GM23248 (cell line): ENCODE data around the gene TMC1. TPM values are rescaled to one million over a fixed set of nuclear protein-coding genes. Genes with fewer than 3 reads are reported as not detected.
"Not testable (repeated sequence)": the region's sequence is repeated elsewhere in the genome, so short reads cannot be mapped to it uniquely, and the experiment has no call there.

Experiments used
- DNase-seq: peaks from one replicate; pipeline ENCODE4 v3.0.0-alpha.2; 2015
- H2AFZ ChIP-seq: fragments of 200-600 bp; sonication (generic); 2 replicates; pipeline ENCODE4 v1.6.1; 2016; ENCODE audit warnings: antibody characterized with exemption
- H3F3A ChIP-seq: fragments of 200-600 bp; sonication (generic); 2 replicates; pipeline ENCODE4 v1.6.1; 2016; ENCODE audit warnings: mild to moderate bottlenecking, antibody characterized with exemption, mixed run types; ENCODE audit not compliant: insufficient read depth
- H3K27ac ChIP-seq: fragments of 200-600 bp; sonication (generic); 2 replicates; pipeline ENCODE4 v1.5.1; 2016; ENCODE audit warnings: mild to moderate bottlenecking
- H3K27me3 ChIP-seq: fragments of 200-600 bp; sonication (generic); replicated peaks from 2 replicates; pipeline ENCODE4 v1.6.1; 2016; ENCODE audit warnings: mild to moderate bottlenecking; ENCODE audit not compliant: insufficient read depth
- H3K36me3 ChIP-seq: fragments of 200-600 bp; sonication (generic); 2 replicates; pipeline ENCODE4 v1.6.1; 2016; ENCODE audit warnings: low read depth, mild to moderate bottlenecking
- H3K4me1 ChIP-seq: fragments of 200-600 bp; sonication (generic); 2 replicates; pipeline ENCODE4 v1.6.1; 2016; ENCODE audit warnings: mild to moderate bottlenecking; ENCODE audit not compliant: insufficient read depth
- H3K4me2 ChIP-seq: fragments of 200-600 bp; sonication (generic); one replicate; pipeline ENCODE4 v1.6.1; 2016; ENCODE audit warnings: mild to moderate bottlenecking; ENCODE audit not compliant: unreplicated experiment
- H3K4me3 ChIP-seq: fragments of 200-600 bp; sonication (generic); 2 replicates; pipeline ENCODE4 v1.5.1; 2016; ENCODE audit warnings: mild to moderate bottlenecking
- H3K79me2 ChIP-seq: fragments of 200-600 bp; sonication (generic); 2 replicates; pipeline ENCODE4 v1.6.1; 2016; ENCODE audit warnings: mild to moderate bottlenecking; ENCODE audit not compliant: insufficient read depth
- H3K9ac ChIP-seq: fragments of 200-600 bp; sonication (generic); 2 replicates; pipeline ENCODE4 v1.6.1; 2016; ENCODE audit warnings: mild to moderate bottlenecking
- H3K9me2 ChIP-seq: fragments of 200-600 bp; sonication (generic); 2 replicates; pipeline ENCODE4 v1.6.1; 2016; ENCODE audit warnings: mixed run types, mild to moderate bottlenecking, moderate library complexity; ENCODE audit not compliant: insufficient read depth
- H3K9me3 ChIP-seq: fragments of 200-600 bp; sonication (generic); one replicate; pipeline ENCODE4 v1.6.1; 2017; ENCODE audit warnings: low read depth
- H4K20me1 ChIP-seq: fragments of 200-600 bp; sonication (generic); 2 replicates; pipeline ENCODE4 v1.6.0; 2016; ENCODE audit not compliant: insufficient read depth
- EZH2 ChIP-seq: fragments of 200-600 bp; sonication (generic); IDR thresholded peaks from 2 replicates; pipeline ENCODE4 v1.6.1; 2018; ENCODE audit warnings: antibody characterized with exemption, mild to moderate bottlenecking; ENCODE audit not compliant: insufficient read depth, poor library complexity, severe bottlenecking
- EZH2phosphoT487 ChIP-seq: fragments of 200-600 bp; sonication (generic); IDR thresholded peaks from 2 replicates; pipeline ENCODE4 v1.6.1; 2018; ENCODE audit warnings: antibody characterized with exemption, moderate library complexity, mild to moderate bottlenecking, low read depth; ENCODE audit not compliant: insufficient read depth
- WGBS, 2 experiments: methylation state at CpG; one replicate each; pipeline ENCODE4 v1.1.6; 2015 to 2017; ENCODE audit warnings: low lambda C conversion rate in 2 of 2, low coverage in 1 of 2; ENCODE audit errors: missing lambda C conversion rate in 2 of 2; 5-methylcytosine and 5-hydroxymethylcytosine counted together
- in situ Hi-C: fragments of 300-500 bp; cut with MboI; formaldehyde crosslinking; loops from 2 replicates; pipeline ENCODE4 v1.15.0; 2020
- polyA plus RNA-seq: library from polyadenylated mRNA; unstranded; fragments of >200 nt; fragmentation: Nextera tagmentation; extraction: Ambion mirVana; gene quantifications from 2 replicates; pipeline ENCODE4 v1.2.1, GENCODE V29; 2016
- total RNA-seq: library from RNA; depleted of rRNA; stranded (reverse); fragments of >200 nt; shearing (Covaris generic); gene quantifications from 2 replicates; pipeline ENCODE4 v1.2.3, GENCODE V29; 2014; rRNA removed

Gene TMC1
- 2.4 TPM in 1 of 2 replicates, not detected in the other for total RNA-seq
- polyA plus RNA-seq = 0.32 and 0.45 TPM in 2 replicates

- not testable (repeated sequence) for DNase-seq, H3K9me3 ChIP-seq, H3K9ac ChIP-seq
These were observed at the start of gene TMC1 for GRCh38 chr9:72521416-72521815. Gene TMC1, plus strand, starts transcription at chr9:72521608. Its CDS starts 127,041 bp downstream, at chr9:72648649.

DNA sequence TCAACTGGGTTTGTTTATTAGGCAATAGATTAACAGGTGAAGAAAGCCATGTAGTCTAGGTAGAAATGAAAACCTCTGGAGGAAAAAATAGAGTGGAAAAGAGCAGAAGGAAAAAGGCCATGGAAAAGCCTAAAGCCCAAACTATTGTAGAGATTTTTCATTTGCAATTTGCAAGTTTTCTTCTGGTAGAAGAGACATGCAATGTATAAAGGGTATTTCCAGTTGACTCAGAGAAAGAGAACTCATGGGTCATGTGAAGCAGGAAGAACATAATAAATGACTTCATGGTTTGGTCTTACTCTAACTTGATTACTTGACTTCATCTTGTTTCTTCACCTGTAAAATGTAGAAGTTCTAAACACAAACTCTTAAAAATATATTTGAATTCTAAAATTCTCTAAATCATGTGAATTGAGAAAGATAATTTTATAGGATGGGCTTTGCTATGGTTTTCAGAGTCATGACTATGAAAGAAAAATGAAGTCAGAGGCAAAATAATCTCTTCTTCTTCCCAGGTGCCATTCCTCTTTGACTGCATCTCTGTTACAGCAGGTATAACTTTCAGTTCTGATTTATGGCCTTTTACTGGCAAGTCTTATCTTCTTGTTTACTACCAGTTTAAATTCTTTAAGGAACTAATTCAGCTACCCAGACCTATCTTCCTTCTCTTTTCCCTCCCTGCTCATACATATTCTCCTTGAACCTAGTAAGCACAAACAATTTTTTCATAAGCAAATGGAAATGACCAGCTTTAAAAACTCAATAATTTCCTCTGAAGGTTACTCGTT lies 47.7 kb upstream of the TMC1 start:
- H3K27ac ChIP-seq = no peak overlapping the region
- peaks cover 26% of the 10 kb centered on the region for H3K4me1 ChIP-seq
- 90 to 100% methylated on average over 1 of the region's 1 CpG for WGBS, 2 experiments
- H3F3A ChIP-seq = peaks cover 30% of the 10 kb centered on the region
- peak; percentile 67 for DNase-seq
- in situ Hi-C loops = no loop called here
- H3K4me3 ChIP-seq = no peak overlapping the region
- H3K36me3 ChIP-seq = no peaks in the 10 kb centered on the region
- H3K9me2 ChIP-seq = no peaks in the 10 kb centered on the region
- TF ChIP-seq EZH2phosphoT487 (no peak), EZH2 (no peak)
- no peaks in the 10 kb centered on the region for H3K9me3 ChIP-seq
- H4K20me1 ChIP-seq = no peaks in the 10 kb centered on the region
- H2AFZ ChIP-seq = no peak overlapping the region
- H3K9ac ChIP-seq = no peak overlapping the region
- H3K79me2 ChIP-seq = no peaks in the 10 kb centered on the region
- H3K27me3 ChIP-seq = no peaks in the 10 kb centered on the region
- H3K4me2 ChIP-seq = no peak overlapping the region

More at GRCh38 chr9:72521416-72521815, at the start of gene TMC1:
- H3K9me2 ChIP-seq, H3K4me2 ChIP-seq, H3K27ac ChIP-seq, H4K20me1 ChIP-seq, H2AFZ ChIP-seq, in situ Hi-C loops, H3K36me3 ChIP-seq, H3K27me3 ChIP-seq, H3K4me3 ChIP-seq, H3K79me2 ChIP-seq: not testable (repeated sequence)
- 97% methylated on average over 16 to 17 of the region's 17 CpGs for WGBS, 2 experiments
- Histone ChIP-seq H3F3A (peaks cover 21% of the 10 kb centered on the region), H3K4me1 (peaks cover 15% of the 10 kb centered on the region)

DNA sequence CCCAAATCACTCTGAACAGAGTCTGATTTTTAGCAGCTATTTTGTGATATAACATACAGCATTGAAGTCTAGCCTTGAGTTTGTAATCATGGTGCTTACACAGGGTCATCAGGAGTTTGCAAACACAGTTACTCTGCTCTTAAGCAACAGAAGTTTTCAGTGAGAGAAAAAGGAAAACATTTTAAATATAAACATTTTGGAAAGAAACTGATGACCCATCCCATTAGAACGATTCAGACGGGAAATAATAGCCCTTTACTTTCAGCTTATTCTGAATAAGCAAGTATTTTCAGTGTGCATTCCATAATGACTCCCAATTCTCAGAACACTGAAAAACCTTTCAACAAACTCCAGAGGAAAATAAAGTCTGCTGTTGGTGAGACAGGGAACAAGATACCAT lies 46.7 kb upstream of the TMC1 start:
- no peak for DNase-seq
- WGBS, 2 experiments = 98 to 100% methylated on average over 2 of the region's 2 CpGs
- in situ Hi-C loops = no loop called here

DNA sequence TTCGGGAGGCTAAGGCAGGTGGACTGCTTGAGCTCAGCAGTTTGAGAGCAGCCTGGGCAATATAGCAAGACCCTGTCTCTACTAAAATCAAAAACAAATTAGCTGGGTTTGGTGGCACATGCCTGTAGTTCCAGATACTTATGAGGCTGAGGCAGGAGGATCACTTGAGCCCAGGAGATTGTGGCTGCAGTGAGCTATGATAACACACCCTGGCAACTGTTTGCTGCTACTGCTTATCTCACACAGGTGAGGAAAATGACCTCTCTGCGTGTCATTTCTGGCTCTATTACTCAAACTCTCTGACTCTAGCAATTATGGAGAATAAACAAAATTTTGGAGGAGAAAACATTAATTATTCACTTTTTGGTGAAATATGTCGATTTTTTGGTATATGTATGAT lies 45.3 kb upstream of the TMC1 start:
- no peaks in the 10 kb centered on the region for H3K27me3 ChIP-seq
- WGBS, 2 experiments = 65 to 74% methylated on average over 3 of the region's 3 CpGs
- H4K20me1 ChIP-seq = no peaks in the 10 kb centered on the region
- no peak overlapping the region for H3K9ac ChIP-seq
- H3F3A ChIP-seq = peaks cover 37% of the 10 kb centered on the region
- no peaks in the 10 kb centered on the region for H3K79me2 ChIP-seq
- no peak for DNase-seq
- no peak overlapping the region for H2AFZ ChIP-seq
- H3K27ac ChIP-seq = no peak overlapping the region
- in situ Hi-C loops = no loop called here
- H3K4me1 ChIP-seq = peaks cover 40% of the 10 kb centered on the region
- no peak overlapping the region for H3K4me3 ChIP-seq
- H3K9me3 ChIP-seq = no peaks in the 10 kb centered on the region
- TF ChIP-seq EZH2 (no peak), EZH2phosphoT487 (no peak)
- H3K9me2 ChIP-seq = no peaks in the 10 kb centered on the region
- H3K4me2 ChIP-seq = no peak overlapping the region
- H3K36me3 ChIP-seq = no peaks in the 10 kb centered on the region

More for the DNA sequence above, 46.7 kb upstream of the TMC1 start:
- peaks cover 36% of the 10 kb centered on the region for H3K4me1 ChIP-seq
- H4K20me1 ChIP-seq = no peaks in the 10 kb centered on the region
- H3K4me2 ChIP-seq = no peak overlapping the region
- no peaks in the 10 kb centered on the region for H3K9me3 ChIP-seq
- H2AFZ ChIP-seq = no peak overlapping the region
- H3K27ac ChIP-seq = no peak overlapping the region
- no peaks in the 10 kb centered on the region for H3K27me3 ChIP-seq
- no peaks in the 10 kb centered on the region for H3K36me3 ChIP-seq
- H3K79me2 ChIP-seq = no peaks in the 10 kb centered on the region
- TF ChIP-seq EZH2 (no peak), EZH2phosphoT487 (no peak)
- no peaks in the 10 kb centered on the region for H3K9me2 ChIP-seq
- H3F3A ChIP-seq = peaks cover 37% of the 10 kb centered on the region
- H3K4me3 ChIP-seq = no peak overlapping the region
- H3K9ac ChIP-seq = no peak overlapping the region
